ENCODE measurements around the gene TAF15. TPM values are rescaled to one million over a fixed set of nuclear protein-coding genes. Genes with fewer than 3 reads are reported as not detected.
A peak's percentile ranks its signal among the peaks of the same experiment; 100 is the strongest.

TAF15 gene
- total and polyA plus RNA-seq, 10 of the 15 experiments (the other 5 are each of a cell fraction or from before 2014, with no cell fraction given) = 9.5 to 259 (median 40.4) TPM

DNA sequence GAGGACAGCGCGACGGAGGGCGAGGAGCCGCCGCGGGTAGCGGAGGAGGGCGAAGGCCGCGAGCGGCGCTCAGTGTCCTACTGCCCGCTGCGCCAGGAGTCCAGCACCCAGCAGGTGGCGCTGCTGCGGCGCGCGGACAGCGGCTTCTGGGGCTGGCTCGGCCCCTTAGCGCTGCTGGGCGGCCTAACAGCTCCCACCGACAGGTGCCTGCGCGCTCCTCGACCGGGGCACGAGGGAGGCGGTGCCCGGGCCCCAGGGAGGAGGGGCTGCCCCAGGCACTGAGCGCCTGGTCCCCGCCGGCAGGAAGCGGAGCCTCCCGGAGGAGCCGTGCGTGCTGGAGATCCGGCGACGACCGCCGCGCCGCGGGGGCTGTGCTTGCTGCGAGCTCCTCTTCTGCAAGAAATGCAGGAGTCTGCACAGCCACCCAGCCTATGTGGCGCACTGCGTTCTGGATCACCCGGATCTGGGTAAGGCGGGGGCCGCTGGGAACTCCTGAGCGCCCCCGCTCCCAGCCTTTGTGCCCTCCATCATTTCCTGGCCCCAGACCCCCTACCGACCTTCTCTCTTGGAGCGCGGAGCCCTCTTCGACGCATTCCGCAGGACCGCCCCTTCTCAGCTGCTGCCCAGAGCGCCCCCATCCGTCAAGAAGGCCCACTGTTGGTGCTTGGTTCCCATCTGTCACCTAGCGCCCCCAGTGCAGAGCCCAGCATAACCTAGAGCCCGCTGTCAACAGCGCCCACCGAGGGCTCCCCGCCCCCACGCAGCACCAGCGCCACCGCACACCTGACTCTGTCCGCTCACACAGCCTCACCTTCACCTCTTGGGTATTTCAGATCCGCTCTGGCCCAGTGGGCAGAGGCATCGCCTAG lies 44.9 kb upstream of the TAF15 start (continued):
- TF ChIP-seq GABPA (IDR thresholded peaks at IDR 0.05; ENCODE audit: low read depth) (no peak), SUPT20H (IDR thresholded peaks at IDR 0.05; ENCODE audit: borderline replicate concordance, control insufficient read depth, low read depth, low read length) (no peak), EED (IDR thresholded peaks at IDR 0.05; ENCODE audit: low read depth) (no peak), NFYA (IDR thresholded peaks at IDR 0.05; ENCODE audit: borderline replicate concordance, low read depth, low read length) (no peak), MYC (IDR thresholded peaks at IDR 0.05; ENCODE audit: insufficient read depth, insufficient read length, insufficient replicate concordance, low read length, severe bottlenecking) (no peak), KDM1A (IDR thresholded peaks at IDR 0.05; ENCODE audit: borderline replicate concordance) (no peak), NR2C1 (IDR thresholded peaks at IDR 0.05) (no peak), KAT2A (conservative IDR thresholded peaks at IDR 0.05; ENCODE audit: control insufficient read depth, low read depth, low read length) (no peak), CBFB (IDR thresholded peaks at IDR 0.05; ENCODE audit: low read depth) (no peak), CBX3 (IDR thresholded peaks at IDR 0.05; ENCODE audit: borderline replicate concordance, low read depth) (no peak), JUNB (IDR thresholded peaks at IDR 0.05) (no peak), BACH1 (IDR thresholded peaks at IDR 0.05; ENCODE audit: borderline replicate concordance) (0 out of 2 replicates have a peak, but pooled peaks have one; percentile 40)
- TF ChIP-seq, protein P1, sequence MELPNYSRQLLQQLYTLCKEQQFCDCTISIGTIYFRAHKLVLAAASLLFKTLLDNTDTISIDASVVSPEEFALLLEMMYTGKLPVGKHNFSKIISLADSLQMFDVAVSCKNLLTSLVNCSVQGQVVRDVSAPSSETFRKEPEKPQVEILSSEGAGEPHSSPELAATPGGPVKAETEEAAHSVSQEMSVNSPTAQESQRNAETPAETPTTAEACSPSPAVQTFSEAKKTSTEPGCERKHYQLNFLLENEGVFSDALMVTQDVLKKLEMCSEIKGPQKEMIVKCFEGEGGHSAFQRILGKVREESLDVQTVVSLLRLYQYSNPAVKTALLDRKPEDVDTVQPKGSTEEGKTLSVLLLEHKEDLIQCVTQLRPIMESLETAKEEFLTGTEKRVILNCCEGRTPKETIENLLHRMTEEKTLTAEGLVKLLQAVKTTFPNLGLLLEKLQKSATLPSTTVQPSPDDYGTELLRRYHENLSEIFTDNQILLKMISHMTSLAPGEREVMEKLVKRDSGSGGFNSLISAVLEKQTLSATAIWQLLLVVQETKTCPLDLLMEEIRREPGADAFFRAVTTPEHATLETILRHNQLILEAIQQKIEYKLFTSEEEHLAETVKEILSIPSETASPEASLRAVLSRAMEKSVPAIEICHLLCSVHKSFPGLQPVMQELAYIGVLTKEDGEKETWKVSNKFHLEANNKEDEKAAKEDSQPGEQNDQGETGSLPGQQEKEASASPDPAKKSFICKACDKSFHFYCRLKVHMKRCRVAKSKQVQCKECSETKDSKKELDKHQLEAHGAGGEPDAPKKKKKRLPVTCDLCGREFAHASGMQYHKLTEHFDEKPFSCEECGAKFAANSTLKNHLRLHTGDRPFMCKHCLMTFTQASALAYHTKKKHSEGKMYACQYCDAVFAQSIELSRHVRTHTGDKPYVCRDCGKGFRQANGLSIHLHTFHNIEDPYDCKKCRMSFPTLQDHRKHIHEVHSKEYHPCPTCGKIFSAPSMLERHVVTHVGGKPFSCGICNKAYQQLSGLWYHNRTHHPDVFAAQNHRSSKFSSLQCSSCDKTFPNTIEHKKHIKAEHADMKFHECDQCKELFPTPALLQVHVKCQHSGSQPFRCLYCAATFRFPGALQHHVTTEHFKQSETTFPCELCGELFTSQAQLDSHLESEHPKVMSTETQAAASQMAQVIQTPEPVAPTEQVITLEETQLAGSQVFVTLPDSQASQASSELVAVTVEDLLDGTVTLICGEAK (IDR thresholded peaks at IDR 0.05; ENCODE audit: borderline replicate concordance) = no peak
- TF ChIP-seq, protein P2, sequence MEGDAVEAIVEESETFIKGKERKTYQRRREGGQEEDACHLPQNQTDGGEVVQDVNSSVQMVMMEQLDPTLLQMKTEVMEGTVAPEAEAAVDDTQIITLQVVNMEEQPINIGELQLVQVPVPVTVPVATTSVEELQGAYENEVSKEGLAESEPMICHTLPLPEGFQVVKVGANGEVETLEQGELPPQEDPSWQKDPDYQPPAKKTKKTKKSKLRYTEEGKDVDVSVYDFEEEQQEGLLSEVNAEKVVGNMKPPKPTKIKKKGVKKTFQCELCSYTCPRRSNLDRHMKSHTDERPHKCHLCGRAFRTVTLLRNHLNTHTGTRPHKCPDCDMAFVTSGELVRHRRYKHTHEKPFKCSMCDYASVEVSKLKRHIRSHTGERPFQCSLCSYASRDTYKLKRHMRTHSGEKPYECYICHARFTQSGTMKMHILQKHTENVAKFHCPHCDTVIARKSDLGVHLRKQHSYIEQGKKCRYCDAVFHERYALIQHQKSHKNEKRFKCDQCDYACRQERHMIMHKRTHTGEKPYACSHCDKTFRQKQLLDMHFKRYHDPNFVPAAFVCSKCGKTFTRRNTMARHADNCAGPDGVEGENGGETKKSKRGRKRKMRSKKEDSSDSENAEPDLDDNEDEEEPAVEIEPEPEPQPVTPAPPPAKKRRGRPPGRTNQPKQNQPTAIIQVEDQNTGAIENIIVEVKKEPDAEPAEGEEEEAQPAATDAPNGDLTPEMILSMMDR (IDR thresholded peaks at IDR 0.05 in 2 of 3, conservative IDR thresholded peaks at IDR 0.05 in 1 of 3; ENCODE audit: control insufficient read depth in 2 of 3, extremely low read depth in 1 of 3, insufficient read depth in 1 of 3, low read depth in 3 of 3, low read length in 3 of 3) = peak; percentile 89 to 98 (median 96)
- TF ChIP-seq, protein P3, sequence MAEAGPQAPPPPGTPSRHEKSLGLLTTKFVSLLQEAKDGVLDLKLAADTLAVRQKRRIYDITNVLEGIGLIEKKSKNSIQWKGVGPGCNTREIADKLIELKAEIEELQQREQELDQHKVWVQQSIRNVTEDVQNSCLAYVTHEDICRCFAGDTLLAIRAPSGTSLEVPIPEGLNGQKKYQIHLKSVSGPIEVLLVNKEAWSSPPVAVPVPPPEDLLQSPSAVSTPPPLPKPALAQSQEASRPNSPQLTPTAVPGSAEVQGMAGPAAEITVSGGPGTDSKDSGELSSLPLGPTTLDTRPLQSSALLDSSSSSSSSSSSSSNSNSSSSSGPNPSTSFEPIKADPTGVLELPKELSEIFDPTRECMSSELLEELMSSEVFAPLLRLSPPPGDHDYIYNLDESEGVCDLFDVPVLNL (IDR thresholded peaks at IDR 0.05; ENCODE audit: low read depth, low read length) = no peak
- TF ChIP-seq, protein P4, sequence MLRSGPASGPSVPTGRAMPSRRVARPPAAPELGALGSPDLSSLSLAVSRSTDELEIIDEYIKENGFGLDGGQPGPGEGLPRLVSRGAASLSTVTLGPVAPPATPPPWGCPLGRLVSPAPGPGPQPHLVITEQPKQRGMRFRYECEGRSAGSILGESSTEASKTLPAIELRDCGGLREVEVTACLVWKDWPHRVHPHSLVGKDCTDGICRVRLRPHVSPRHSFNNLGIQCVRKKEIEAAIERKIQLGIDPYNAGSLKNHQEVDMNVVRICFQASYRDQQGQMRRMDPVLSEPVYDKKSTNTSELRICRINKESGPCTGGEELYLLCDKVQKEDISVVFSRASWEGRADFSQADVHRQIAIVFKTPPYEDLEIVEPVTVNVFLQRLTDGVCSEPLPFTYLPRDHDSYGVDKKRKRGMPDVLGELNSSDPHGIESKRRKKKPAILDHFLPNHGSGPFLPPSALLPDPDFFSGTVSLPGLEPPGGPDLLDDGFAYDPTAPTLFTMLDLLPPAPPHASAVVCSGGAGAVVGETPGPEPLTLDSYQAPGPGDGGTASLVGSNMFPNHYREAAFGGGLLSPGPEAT (IDR thresholded peaks at IDR 0.05; ENCODE audit: low read depth) = no peak
- TF ChIP-seq, protein P5, sequence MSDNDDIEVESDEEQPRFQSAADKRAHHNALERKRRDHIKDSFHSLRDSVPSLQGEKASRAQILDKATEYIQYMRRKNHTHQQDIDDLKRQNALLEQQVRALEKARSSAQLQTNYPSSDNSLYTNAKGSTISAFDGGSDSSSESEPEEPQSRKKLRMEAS (IDR thresholded peaks at IDR 0.05; ENCODE audit: low read depth, low read length) = peak; percentile 39
- TF ChIP-seq, protein P6, sequence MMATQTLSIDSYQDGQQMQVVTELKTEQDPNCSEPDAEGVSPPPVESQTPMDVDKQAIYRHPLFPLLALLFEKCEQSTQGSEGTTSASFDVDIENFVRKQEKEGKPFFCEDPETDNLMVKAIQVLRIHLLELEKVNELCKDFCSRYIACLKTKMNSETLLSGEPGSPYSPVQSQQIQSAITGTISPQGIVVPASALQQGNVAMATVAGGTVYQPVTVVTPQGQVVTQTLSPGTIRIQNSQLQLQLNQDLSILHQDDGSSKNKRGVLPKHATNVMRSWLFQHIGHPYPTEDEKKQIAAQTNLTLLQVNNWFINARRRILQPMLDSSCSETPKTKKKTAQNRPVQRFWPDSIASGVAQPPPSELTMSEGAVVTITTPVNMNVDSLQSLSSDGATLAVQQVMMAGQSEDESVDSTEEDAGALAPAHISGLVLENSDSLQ (IDR thresholded peaks at IDR 0.05) = no peak

All from GM12878 (cell line).